Cardiac muscle cell (in vitro differentiated cells and primary cell): Measurements from ENCODE around the gene TES. TPM values are rescaled to one million over a fixed set of nuclear protein-coding genes. Genes with fewer than 3 reads are reported as not detected.
A peak's percentile ranks its signal among the peaks of the same experiment; 100 is the strongest.
"Not testable (repeated sequence)": the region's sequence is repeated elsewhere in the genome, so short reads cannot be mapped to it uniquely, and the experiment has no call there.

Source experiments
- DNase-seq, 2 donors: peaks; one replicate each; pipeline versions ENCODE4 v3.0.0 to v3.0.0-alpha.2; 2010 to 2017; ENCODE audit warnings: low read depth in 1 of 2, low spot score in 1 of 2
- H3K27ac ChIP-seq: fragments of 200-600 bp; sonication (generic); 2 replicates; pipeline ENCODE4 v1.5.1; 2016
- H3K27me3 ChIP-seq: fragments of 200-600 bp; sonication (generic); 2 replicates; pipeline ENCODE4 v1.6.0; 2016; ENCODE audit warnings: control low read depth
- H3K36me3 ChIP-seq: fragments of 200-600 bp; sonication (generic); 2 replicates; pipeline ENCODE4 v1.5.1; 2016; ENCODE audit warnings: control low read depth
- H3K4me1 ChIP-seq: fragments of 200-600 bp; sonication (generic); 2 replicates; pipeline ENCODE4 v1.8.1; 2017; ENCODE audit warnings: low read depth, mild to moderate bottlenecking, mixed run types
- H3K4me3 ChIP-seq: fragments of 200-600 bp; sonication (generic); 2 replicates; pipeline ENCODE4 v1.5.1; 2016; ENCODE audit warnings: mild to moderate bottlenecking
- H3K9me3 ChIP-seq: fragments of 200-600 bp; sonication (generic); 2 replicates; pipeline ENCODE4 v1.5.1; 2017; ENCODE audit warnings: low read depth, mild to moderate bottlenecking, control low read depth
- polyA plus RNA-seq: library from polyadenylated mRNA; unstranded; fragments of >200 nt; fragmentation: Nextera tagmentation; extraction: Ambion mirVana; gene quantifications from 2 replicates; pipeline ENCODE4 v1.2.1, GENCODE V29; 2016
- total RNA-seq: library from RNA; depleted of rRNA; stranded (reverse); fragments of >200 nt; gene quantifications from 2 replicates; pipeline ENCODE4 v1.2.3, GENCODE V29; 2016
- TF ChIP-seq, protein P1 (sequence below): IDR thresholded peaks from 2 replicates; pipeline ENCODE4 v1.5.1; 2012; ENCODE audit warnings: low read depth, mild to moderate bottlenecking, low read length

Gene TES
- total and polyA plus RNA-seq, 2 experiments from 2014 or later = 13.4 to 29.1 TPM

DNA sequence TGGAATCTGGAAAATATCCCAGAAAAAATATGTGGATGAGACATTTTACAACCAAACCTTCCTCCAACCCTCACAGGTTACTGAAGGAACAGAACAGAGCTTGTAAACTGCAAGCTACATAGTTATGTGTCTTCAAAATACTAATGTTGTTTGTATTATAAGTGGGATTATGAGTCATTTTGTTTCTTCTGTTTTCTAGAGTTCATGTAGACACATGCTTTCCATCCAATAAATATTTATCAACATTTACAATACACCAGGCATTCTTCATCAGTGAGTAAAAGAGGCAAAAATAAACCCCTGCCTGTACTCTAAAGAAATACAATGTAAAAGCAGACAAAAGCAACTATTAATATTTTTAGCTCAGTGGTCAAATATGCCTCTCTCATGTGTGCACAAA lies 38.0 kb upstream of the TES start:
- TF ChIP-seq, protein P1, sequence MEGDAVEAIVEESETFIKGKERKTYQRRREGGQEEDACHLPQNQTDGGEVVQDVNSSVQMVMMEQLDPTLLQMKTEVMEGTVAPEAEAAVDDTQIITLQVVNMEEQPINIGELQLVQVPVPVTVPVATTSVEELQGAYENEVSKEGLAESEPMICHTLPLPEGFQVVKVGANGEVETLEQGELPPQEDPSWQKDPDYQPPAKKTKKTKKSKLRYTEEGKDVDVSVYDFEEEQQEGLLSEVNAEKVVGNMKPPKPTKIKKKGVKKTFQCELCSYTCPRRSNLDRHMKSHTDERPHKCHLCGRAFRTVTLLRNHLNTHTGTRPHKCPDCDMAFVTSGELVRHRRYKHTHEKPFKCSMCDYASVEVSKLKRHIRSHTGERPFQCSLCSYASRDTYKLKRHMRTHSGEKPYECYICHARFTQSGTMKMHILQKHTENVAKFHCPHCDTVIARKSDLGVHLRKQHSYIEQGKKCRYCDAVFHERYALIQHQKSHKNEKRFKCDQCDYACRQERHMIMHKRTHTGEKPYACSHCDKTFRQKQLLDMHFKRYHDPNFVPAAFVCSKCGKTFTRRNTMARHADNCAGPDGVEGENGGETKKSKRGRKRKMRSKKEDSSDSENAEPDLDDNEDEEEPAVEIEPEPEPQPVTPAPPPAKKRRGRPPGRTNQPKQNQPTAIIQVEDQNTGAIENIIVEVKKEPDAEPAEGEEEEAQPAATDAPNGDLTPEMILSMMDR = no peak
- H3K27ac ChIP-seq = no peak overlapping the region
- no peaks in the 10 kb centered on the region for H3K9me3 ChIP-seq
- no peaks in the 10 kb centered on the region for H3K36me3 ChIP-seq
- H3K27me3 ChIP-seq = no peaks in the 10 kb centered on the region
- H3K4me1 ChIP-seq = peaks cover 4% of the 10 kb centered on the region
- H3K4me3 ChIP-seq = no peak overlapping the region
- no peak for DNase-seq

DNA sequence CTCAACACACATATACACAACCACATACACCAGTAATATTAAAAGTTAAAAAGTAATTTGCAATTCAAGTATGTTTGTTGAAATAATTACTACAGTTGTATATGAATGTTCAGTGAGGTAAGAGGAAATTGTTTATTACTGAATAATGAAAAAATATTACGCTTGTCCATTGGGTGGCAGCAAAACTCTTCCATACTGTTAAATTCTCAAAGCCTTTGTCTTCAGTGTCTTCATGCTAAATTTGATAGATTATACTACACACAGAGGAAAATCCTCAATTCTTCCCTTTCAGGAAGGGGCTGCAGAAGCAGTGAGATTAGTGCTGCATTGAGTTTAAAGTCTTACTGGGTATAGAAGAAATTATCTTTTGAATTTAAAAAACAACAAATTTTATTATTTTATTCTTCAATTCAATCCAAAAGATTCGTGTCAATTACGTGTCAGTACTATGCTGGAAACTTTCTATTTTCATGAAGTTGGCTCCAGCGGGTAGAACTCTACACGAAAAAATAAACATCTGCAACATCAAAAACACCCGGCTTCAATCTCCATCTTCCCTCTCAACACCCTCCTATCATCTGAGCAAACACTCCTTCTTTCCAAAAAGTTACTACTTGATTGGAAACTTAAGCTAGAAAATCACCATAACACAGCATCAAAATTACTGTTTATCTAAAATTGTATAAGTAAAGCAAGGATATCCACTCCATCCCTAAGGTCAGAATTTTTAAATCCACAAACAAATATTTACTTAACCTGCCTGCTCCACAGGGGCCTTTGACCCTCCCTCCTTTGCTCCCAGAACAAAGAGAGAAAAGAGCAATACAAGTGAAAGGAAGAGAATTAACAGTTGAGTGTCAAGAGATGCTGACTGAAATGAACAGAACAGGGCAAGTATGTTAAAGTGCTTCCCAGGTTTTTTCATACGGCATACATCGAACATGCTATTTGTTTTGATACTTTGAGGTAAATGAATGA lies 37.0 kb upstream of the TES start:
- TF ChIP-seq, protein P1 = peak; percentile 37
- Histone ChIP-seq H3K27ac (no peak overlapping the region), H3K9me3 (no peaks in the 10 kb centered on the region), H3K36me3 (no peaks in the 10 kb centered on the region), H3K27me3 (no peaks in the 10 kb centered on the region), H3K4me1 (peaks cover 4% of the 10 kb centered on the region), H3K4me3 (no peak overlapping the region)
- DNase-seq = peak; percentile 44 to 78

- H3K9me3 ChIP-seq, H3K27ac ChIP-seq, H3K27me3 ChIP-seq, H3K4me3 ChIP-seq, H3K4me1 ChIP-seq, H3K36me3 ChIP-seq, DNase-seq: not testable (repeated sequence)
These were observed 35.2 kb upstream of the TES start for GRCh38 chr7:116175095-116175494.

DNA sequence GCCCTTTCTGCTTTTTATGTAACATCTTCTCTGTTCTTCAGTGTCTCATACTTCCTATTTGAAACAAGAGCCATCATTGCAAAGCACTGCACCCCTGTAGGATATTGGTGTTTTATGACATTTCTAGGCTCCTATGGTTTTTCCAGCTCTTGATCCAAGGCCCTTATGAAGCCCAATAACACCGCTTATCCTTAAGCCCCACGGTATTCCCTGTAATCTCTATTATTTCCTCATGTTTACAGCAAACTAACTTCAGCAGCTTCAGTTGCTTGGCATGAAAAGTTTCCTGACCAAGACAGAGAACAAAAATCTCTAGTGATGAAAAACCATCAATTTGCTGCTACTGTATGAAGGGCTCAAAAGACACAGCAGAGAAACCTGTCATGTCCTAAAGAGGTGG lies 34.1 kb upstream of the TES start:
- H3K27me3 ChIP-seq = no peaks in the 10 kb centered on the region
- no peak overlapping the region for H3K4me3 ChIP-seq
- no peak overlapping the region for H3K27ac ChIP-seq
- no peak for DNase-seq
- H3K9me3 ChIP-seq = no peaks in the 10 kb centered on the region
- peaks cover 4% of the 10 kb centered on the region for H3K4me1 ChIP-seq
- TF ChIP-seq, protein P1 = no peak
- H3K36me3 ChIP-seq = no peaks in the 10 kb centered on the region

DNA sequence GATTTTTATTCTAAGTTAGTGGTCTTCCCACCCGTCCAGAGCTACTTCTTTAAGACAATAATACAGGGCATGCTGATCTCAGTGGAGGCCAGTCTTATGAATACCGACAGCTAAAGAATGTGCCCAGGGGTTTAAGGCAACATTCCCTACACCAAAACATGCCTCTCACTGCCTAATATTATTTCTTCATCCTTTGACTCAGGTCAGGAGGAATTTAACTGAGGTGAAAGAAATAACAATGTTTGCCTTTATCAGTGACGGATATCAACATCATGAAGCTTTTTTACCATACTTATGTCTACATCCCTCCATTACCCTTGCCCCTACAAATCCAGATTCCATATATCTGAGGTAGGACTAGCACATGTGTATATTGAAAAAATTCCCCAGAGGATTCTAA lies 33.3 kb upstream of the TES start:
- peak in 1 of 2 donors; percentile 66 for DNase-seq
- H3K27ac ChIP-seq = no peak overlapping the region
- TF ChIP-seq, protein P1 = no peak

DNA sequence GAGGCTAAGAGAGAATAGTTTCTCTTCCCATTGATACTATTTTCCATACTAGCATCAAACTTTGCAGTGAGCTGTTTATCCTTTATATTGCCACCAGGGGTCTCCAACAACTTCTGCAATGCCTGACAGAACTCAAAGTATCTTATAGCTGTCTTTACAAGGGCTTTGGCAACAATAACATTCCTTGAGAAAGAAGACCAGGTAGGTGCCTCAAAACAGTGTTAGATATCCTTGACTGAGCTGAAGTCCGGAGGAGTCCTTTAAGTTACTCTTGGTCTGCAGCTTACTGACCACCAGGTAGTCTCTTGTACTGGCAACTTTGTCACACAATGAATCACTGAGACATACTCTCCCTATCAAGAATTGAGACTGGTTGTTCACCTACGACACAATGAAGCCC lies 30.0 kb upstream of the TES start:
- TF ChIP-seq, protein P1 = peak; percentile 76
- Histone ChIP-seq H3K36me3 (no peaks in the 10 kb centered on the region), H3K27ac (no peak overlapping the region), H3K4me1 (peaks cover 4% of the 10 kb centered on the region), H3K4me3 (no peak overlapping the region), H3K9me3 (no peaks in the 10 kb centered on the region), H3K27me3 (no peaks in the 10 kb centered on the region)
- DNase-seq = peak; percentile 55 to 74

More for the DNA sequence above, 33.3 kb upstream of the TES start:
- Histone ChIP-seq H3K4me1 (peaks cover 4% of the 10 kb centered on the region), H3K36me3 (no peaks in the 10 kb centered on the region), H3K9me3 (no peaks in the 10 kb centered on the region), H3K27me3 (no peaks in the 10 kb centered on the region), H3K4me3 (no peak overlapping the region)
